Left colon (tissue), 2 donors: Measurements from ENCODE around the gene YBX2. TPM values are rescaled to one million over a fixed set of nuclear protein-coding genes. Genes with fewer than 3 reads are reported as not detected.

Source experiments
- ATAC-seq: fragments of 200-7000 bp; cut with Tn5 transposase; one replicate; pipeline ENCODE4 v1.9.1; 2020; ENCODE audit warnings: mild to moderate bottlenecking, moderate library complexity
- DNase-seq, 2 donors: peaks; one replicate each; pipeline ENCODE4 v3.0.0-alpha.2; 2020
- intact Hi-C, 2 donors: fragments of 100-400 bp; cut with DNase I in 1 of 2; cut with micrococcal nuclease in 1 of 2; formaldehyde crosslinking; loops; one replicate each; pipeline versions ENCODE4 v1.11.2 to v1.14.0; 2022; cut with DNase I, micrococcal nuclease
- total RNA-seq, 2 donors: library from RNA; stranded (reverse); fragmentation: NEBNext Ultra II Directional; extraction: Animal tissue kit (Norgen Biotek cat#: 25700); gene quantifications; one replicate each; pipeline ENCODE4 v1.2.1, GENCODE V29; 2021
- donor health status: DM: no; HTN: no; CAD: no.
- donor health status: DM: yes; HTN: yes; CAD: no.

YBX2 gene
- total RNA-seq, 2 donors from 2014 or later: 19.7 to 23.6 TPM

GRCh38 chr17:7307686-7308624, 13.5 kb upstream of the YBX2 start:
- intact Hi-C loops: no loop called here
- ATAC-seq: peak; percentile 46
- DNase-seq: peak in 1 of 2 donors; percentile 77

- ATAC-seq (peak; percentile 78), DNase-seq (peak; percentile 100)
- intact Hi-C loops: no loop called here
Measured at GRCh38 chr17:7306911-7307685, 12.7 kb upstream of the YBX2 start, which contains the start of gene EIF5A. TSS of gene EIF5A (plus strand) at chr17:7307628. CDS start at chr17:7309636, 2,008 bp downstream.

DNA sequence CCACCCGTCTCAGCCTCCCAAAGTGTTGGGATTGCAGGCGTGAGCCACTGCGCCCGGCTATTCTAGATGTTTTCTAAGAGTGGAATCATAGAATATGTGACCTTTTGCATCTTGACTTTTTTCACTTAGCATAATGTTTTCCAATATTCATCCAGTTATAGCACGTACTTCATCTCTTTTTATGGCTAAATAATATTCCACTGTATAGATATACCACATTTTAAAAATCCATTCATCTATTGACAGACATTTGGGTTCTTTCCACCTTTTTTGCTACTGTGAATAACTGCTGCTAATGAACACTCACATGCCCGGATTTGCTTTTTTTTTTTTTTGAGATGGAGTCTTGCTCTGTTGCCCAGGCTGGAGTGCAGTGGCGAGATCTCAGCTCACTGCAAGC, 9.7 kb upstream of the YBX2 start:
- DNase-seq (no peak), ATAC-seq (no peak)
- intact Hi-C loops: no loop called here

GRCh38 chr17:7296189-7296861, 1.9 kb upstream of the YBX2 start:
- DNase-seq (peak; percentile 78 to 81), ATAC-seq (peak; percentile 32)
- intact Hi-C loops: no loop called here

DNA sequence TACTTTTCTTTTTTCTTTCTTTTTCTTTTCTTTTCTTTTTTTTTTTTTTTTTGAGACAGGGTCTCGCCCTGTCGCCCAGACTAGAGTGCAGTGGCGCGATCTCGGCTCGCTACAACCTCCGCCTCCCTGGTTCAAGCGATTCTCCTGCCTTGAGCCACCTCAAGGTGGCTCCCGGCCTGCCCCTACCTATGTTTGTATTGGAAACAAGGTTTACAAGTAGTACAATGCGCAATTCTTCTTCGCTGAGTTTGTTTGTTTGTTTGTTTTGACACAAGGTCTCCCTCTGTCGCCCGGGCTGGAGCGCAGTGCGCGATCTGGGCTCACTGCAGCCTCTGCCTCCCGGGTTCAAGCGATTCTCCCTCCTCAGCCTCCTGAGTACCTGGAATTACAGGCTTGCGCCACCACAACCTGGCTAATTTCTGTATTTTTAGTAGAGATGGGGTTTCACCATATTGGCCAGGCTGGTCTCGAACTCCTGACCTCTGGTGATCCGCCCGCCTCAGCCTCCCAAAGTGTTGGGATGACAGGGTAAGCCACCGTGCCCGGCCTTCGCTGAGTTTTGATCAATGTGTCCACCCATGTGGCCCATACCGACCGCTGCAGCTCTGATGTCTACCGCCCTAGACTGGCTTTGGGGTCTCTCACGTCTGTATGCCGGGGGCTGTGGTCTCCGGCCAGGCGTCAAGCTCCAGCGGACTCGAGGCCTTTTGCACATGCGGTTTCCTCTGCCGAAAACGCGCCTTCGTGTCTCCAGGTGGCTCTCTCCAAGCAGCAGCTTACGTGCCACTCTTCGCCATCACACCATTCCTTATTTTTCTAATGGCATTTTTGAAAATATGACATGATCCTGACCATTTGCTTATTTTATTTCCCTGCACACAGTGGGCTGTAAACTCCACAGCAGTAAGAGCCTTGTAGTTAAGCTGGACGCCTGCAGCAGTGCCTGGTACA, 1.1 kb upstream of the YBX2 start:
- ATAC-seq: peak; percentile 34
- intact Hi-C loops: loop anchor here in 1 of 2 donors (2.0 kb wide), 1 partner anchor 15 kb away; the partner anchor contains the start of gene SLC2A4

GRCh38 chr17:7293816-7294613, 424 bp downstream of the YBX2 start:
- intact Hi-C loops: loop anchor here in 1 of 2 donors (2.0 kb wide), 1 partner anchor 13 kb away; the partner anchor contains the start of gene SLC2A4
- ATAC-seq (peak; percentile 56), DNase-seq (peak; percentile 92 to 96)

More for the DNA sequence above, 1.1 kb upstream of the YBX2 start:
- DNase-seq: peak in 1 of 2 donors; percentile 47

- no peak for ATAC-seq
- intact Hi-C loops: no loop called here
- DNase-seq: peak; percentile 45 to 49
Measured at GRCh38 chr17:7293159-7293558, 1.3 kb downstream of the YBX2 start.

DNA sequence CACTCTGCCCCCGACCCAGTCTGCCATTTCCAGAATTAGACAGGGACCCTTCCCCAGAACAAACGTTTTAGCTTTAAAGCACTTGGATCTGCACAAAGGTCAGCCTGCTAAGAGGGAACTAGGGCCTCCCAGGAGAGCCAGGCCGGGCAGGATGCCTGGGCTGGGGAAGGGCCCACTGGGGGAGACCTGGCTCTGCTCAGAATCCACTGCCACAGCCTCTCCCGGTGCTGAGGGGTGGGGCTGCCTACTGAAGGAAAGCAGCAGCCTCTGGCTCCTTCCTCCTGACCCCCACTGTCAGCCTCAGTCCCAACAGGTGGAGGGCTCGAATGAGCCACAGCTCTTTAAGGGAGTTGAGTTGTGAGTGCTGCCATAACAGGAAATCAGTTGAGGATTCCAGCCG, 1.7 kb downstream of the YBX2 start:
- DNase-seq (peak in 1 of 2 donors; percentile 52), ATAC-seq (no peak)
- intact Hi-C loops: no loop called here

- ATAC-seq (no peak), DNase-seq (no peak)
- intact Hi-C loops: no loop called here
Measured at GRCh38 chr17:7292194-7292593, 2.2 kb downstream of the YBX2 start.

DNA sequence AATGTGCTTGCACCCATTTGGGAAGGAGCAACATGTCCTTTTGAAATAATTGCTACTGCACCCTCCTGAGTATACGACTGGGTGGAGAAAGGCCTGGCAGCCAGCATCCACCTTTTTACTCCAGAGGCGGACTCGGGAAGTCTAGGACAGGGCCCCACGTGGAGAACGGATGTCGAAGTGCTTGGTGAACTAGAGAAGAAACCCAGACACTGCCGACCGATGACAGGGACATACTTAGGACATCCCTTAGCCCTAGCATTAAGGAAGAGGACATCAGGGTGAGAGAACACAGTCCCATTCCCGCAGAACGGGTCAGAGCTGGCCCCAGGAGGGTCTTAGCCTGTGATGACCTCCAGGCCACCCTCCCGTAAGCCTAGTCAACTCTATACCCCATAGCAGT, 3.8 kb downstream of the YBX2 start:
- no peak for ATAC-seq
- DNase-seq: no peak
- intact Hi-C loops: no loop called here

GRCh38 chr17:7290166-7290565, 4.3 kb downstream of the YBX2 start:
- DNase-seq: no peak
- intact Hi-C loops: no loop called here
- ATAC-seq: no peak

- DNase-seq: no peak
- no peak for ATAC-seq
- intact Hi-C loops: no loop called here
Measured at GRCh38 chr17:7289256-7290032, 5.0 kb downstream of the YBX2 start.

GRCh38 chr17:7285679-7286078, 8.8 kb downstream of the YBX2 start:
- ATAC-seq (no peak), DNase-seq (no peak)
- intact Hi-C loops: no loop called here

DNA sequence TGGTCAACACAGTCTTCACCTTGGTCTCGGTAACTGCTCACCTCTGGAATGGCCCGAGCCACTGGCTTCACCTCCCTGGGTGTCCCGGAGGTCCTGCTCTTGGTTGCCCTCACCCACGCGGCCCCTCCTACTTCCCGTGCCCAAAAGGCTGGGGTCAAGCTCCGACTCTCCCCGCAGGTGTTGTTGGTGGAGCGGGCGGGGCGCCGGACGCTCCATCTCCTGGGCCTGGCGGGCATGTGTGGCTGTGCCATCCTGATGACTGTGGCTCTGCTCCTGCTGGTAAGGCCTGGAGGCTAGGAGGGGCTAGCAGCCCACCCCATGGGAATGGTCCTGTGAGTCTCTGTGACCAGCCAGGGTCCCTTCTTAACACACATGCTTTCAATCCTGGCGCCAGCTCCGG, 9.5 kb downstream of the YBX2 start:
- no peak for ATAC-seq
- no peak for DNase-seq
- intact Hi-C loops: no loop called here

GRCh38 chr17:7283471-7284216, 10.8 kb downstream of the YBX2 start:
- DNase-seq (no peak), ATAC-seq (no peak)
- intact Hi-C loops: no loop called here
